HG03558 (cell line): ENCODE measurements around the gene RGS6.

Experiments used
- ATAC-seq: cut with Tn5 transposase; IDR thresholded peaks from one replicate; pipeline ENCODE4 v1.9.1; 2021; ENCODE audit warnings: moderate number of reproducible peaks; ENCODE audit not compliant: unreplicated experiment; ENCODE audit errors: extremely low read depth

The RGS6 gene

DNA sequence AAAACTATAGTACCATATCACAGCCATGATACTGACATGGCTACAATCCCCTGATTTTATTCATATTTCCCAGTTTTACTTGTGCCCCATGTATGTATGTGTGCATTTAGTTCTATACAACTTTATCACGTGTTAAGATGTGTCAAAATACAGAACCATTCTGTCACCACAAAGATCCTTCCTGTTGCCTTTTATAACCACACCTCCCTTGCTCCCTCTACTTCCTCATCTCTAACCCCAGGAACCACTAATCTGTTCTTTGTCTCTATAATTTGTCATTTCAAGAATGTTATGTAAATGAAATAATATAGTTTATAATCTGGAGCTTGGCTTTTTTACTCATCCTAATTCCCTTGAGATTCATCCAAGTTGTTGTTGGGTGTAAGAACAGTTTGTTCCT, 603.3 kb downstream of the RGS6 start:
- no peak for ATAC-seq

- no peak for ATAC-seq
These were observed 606.2 kb downstream of the RGS6 start for GRCh38 chr14:72538387-72538786.

GRCh38 chr14:72539661-72540315, 607.6 kb downstream of the RGS6 start:
- ATAC-seq = no peak

DNA sequence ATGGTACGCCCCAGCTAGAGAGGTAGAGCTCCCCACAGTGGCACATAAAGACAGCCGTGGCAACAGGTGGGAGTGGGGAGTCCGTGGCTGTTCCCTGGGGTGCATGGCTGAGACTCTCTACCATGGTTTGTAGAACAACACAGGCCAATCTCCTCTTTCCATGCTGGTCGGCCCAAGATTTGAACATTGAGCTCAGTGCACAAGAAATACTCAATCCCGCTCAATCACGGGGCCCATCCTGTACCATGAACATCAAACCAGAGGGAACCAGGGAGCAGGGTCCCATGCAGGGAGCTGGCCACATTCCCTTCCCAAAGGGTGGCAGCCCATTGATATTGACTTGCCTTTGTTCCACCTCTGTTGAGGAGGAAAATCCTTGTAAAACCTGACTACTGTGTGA, 608.6 kb downstream of the RGS6 start:
- ATAC-seq = no peak

DNA sequence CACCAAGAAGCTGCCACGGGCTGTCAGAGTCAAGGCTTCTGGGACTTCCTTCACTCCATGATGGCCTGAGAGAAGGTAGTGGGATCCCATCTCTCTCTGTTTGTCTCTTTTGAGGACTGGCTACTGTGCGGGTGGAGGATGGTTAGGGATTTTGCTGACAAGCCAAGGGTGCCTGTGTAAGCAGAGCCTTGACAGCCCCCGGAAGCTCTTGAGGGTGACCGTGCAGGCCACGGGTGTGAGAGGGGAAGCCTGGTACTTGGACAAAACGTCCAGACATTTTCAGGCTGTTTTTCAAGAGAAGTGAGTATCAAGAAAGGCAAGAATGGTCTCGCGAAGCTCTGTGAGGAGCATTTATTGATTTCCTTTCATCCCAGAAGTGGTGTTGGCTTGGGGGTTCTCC, 609.3 kb downstream of the RGS6 start:
- ATAC-seq = no peak

GRCh38 chr14:72543341-72543740, 611.1 kb downstream of the RGS6 start:
- ATAC-seq = no peak

DNA sequence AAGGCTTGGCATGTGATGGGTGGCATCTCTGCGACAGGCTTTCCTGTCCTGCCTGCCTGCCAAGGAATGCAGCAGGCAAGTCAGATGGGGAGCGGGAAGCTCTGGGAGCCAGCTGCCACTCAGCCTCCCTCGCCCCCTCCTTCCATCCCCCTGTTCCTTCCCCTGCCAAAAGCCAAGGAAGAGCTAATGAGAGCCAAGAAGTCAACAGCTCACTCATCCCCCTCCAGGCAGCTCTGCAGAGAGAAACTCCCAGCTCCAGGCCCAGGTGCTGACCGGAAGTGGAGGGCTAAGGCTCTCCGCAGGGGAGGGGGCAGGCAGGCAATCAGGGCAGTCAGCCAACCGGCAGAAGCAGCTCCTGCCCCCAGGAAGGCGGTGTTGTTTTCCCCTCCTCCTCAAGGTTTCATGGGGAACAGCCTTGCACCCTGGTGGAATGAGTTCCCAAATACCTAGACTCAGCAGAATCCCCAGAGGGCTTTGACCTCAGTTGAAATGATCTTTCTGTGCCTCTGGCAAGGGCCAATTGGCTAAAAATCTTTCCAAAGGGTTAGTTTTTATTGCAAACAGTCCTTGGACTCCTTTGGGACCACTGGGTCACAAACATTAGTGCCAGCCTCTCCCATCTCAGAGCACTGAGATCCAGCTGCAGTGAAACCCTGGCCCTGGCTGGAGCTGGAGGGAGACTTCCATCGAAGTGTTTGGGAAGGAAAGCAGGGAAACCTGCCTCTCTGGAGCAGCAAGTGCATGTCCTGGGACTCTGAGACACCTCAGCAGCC, 612.6 kb downstream of the RGS6 start:
- no peak for ATAC-seq

- no peak for ATAC-seq
These were observed 613.4 kb downstream of the RGS6 start for GRCh38 chr14:72545411-72546311.

GRCh38 chr14:72546344-72547016, 614.3 kb downstream of the RGS6 start:
- no peak for ATAC-seq

DNA sequence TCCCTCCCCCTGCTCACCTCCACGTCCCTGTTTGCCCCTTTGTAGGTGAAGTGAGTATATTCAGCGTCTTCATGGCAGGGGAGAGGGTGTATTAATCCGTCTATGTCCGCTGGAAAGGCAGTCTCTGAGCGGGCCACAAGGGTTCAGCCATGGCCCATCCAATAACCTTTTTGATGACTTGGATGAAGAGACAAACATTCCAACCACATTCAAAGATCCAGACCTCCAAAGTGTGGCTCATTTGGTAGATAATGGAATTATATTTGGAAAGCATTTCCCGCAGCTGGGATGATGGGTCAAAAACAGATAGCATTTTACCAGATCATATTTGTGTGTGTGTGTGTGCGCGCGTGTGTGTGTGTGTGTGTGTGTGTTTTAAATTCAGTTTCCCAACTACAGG, 615.8 kb downstream of the RGS6 start:
- no peak for ATAC-seq

GRCh38 chr14:72549026-72549425, 616.8 kb downstream of the RGS6 start:
- no peak for ATAC-seq

DNA sequence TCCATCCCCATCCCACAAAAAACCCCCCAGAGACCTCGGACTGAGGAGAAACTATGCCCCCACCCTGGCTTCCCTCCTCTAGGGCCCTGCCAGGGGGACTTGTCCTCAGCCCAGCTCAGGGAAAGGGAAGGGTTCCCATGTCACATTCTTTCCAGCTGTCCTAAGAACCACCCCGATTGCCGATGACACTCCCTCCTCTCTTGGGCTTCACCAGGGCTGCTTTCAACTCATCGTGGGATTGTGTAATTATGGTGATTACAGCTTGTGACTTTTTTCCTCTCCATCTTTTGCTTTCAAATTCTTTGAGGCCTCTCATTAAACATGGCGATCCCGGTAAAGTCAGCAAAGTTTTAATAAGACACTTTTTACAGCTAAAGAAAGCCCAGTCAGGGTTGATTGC, 617.6 kb downstream of the RGS6 start:
- ATAC-seq = no peak

DNA sequence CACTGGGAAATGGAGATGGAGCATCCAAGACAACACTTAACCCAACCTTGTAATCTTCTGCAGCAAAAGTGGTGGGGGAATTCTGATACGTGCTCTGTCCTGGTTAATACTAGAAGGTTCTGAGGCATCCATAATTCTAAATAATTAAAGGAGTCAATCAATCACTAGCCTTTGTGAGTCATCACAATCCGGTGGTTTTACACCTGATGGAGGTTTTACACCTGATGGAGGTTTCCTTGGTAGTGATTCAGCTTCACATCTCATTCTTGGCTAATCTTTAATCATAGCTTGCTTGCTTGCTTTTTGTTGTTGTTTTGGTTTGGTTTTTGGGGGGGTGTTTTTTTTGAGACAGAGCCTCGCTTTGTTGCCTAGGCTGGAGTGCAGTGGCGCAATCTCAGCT, 618.3 kb downstream of the RGS6 start:
- ATAC-seq = no peak

GRCh38 chr14:72552236-72552635, 620.0 kb downstream of the RGS6 start:
- no peak for ATAC-seq

- ATAC-seq = no peak
These were observed 620.9 kb downstream of the RGS6 start for GRCh38 chr14:72553161-72553560.

- no peak for ATAC-seq
These were observed 621.4 kb downstream of the RGS6 start for GRCh38 chr14:72553656-72554055.

GRCh38 chr14:72554401-72554800, 622.2 kb downstream of the RGS6 start:
- no peak for ATAC-seq

GRCh38 chr14:72554994-72555608, 622.9 kb downstream of the RGS6 start:
- no peak for ATAC-seq

- ATAC-seq = no peak
These were observed 623.4 kb downstream of the RGS6 start for GRCh38 chr14:72555609-72556000.

DNA sequence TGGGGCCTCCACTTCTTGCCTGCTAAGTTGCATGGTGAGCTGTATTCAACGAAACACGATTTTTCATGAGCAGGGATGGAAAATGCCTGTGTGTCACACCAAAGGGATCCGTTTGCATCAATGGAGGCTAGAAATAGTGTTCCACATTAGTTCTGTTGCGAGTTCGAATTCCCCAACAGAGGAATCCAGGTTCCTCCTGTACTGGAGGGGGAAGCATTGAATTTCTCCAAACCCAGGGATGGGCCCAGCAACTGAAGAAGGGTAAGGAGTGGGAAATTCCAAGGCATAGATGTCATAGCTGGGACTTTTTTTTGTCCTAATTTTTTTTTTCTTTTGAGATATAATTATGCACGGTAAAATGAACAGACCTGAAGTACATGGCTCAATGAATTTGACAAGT, 625.4 kb downstream of the RGS6 start:
- ATAC-seq = no peak
